ENCODE data around the gene ZNF14.

- TF ChIP-seq CTCF (IDR thresholded peaks at IDR 0.05), result no peak
- TF ChIP-seq POLR2AphosphoS5 (IDR thresholded peaks at IDR 0.05), result no peak
- no peak for TF ChIP-seq POLR2A (IDR thresholded peaks at IDR 0.05)
Measured at GRCh38 chr19:19778666-19779065, 45.8 kb upstream of the ZNF14 start.

Data from gastroesophageal sphincter (tissue), 3 donors.